ENCODE results near the gene EIF2B4. TPM values are rescaled to one million over a fixed set of nuclear protein-coding genes. Genes with fewer than 3 reads are reported as not detected.
A peak's percentile ranks its signal among the peaks of the same experiment; 100 is the strongest.

EIF2B4 gene
- total RNA-seq, 4 donors from 2014 or later, result 12.0 to 36.7 (median 27.5) TPM

GRCh38 chr2:27369471-27370025, 590 bp downstream of the EIF2B4 start:
- in situ Hi-C loops (cut with MboI; ENCODE audit: low pct_ligation_motif_present in 1 of 4, low pct_unique_long_range_greater_than_20kb in 1 of 4, low sequenced_read_pairs in 3 of 4), result no loop called here
- peaks cover 0 to 48% (median 24%) of the 10 kb centered on the region in 4 donors for H3K36me3 ChIP-seq

GRCh38 chr2:27363933-27364332, 6.2 kb downstream of the EIF2B4 start:
- WGBS, 2 donors (ENCODE audit: low coverage in 1 of 2), result 60% methylated on average over 2 of the region's 2 CpGs; no CpG with 5 or more reads in 1 of the 2 donors
- no peak for TF ChIP-seq CTCF (IDR thresholded peaks at IDR 0.05)
- no peak for TF ChIP-seq EP300 (IDR thresholded peaks at IDR 0.05; ENCODE audit: low read depth)
- TF ChIP-seq POLR2A (IDR thresholded peaks at IDR 0.05), result no peak
- no peak for TF ChIP-seq POLR2AphosphoS5 (IDR thresholded peaks at IDR 0.05)
- Histone ChIP-seq H3K36me3 (peaks cover 0 to 40% (median 20%) of the 10 kb centered on the region in 4 donors), H3K27me3 (no peaks in the 10 kb centered on the region), H3K4me3 (no peak overlapping the region), H3K27ac (no peak overlapping the region), H3K4me1 (peaks cover 2 to 6% (median 5%) of the 10 kb centered on the region in 4 donors), H3K9me3 (no peaks in the 10 kb centered on the region)
- in situ Hi-C loops (cut with MboI; ENCODE audit: low pct_ligation_motif_present in 1 of 4, low pct_unique_long_range_greater_than_20kb in 1 of 4, low sequenced_read_pairs in 3 of 4) (no loop called here), intact Hi-C loops (cut with DNase I; ENCODE audit: low total_unique reads) (no loop called here)
- DNase-seq, result no peak

More at GRCh38 chr2:27369471-27370025, 590 bp downstream of the EIF2B4 start:
- intact Hi-C loops (cut with DNase I; ENCODE audit: low total_unique reads), result no loop called here
- WGBS, 2 donors (ENCODE audit: low coverage in 1 of 2), result 0% methylated on average over 1 to 18 of the region's 18 CpGs
- peak overlapping the region; percentile 92 to 96 (median 94) for H3K27ac ChIP-seq
- H3K4me3 ChIP-seq, result peak overlapping the region; percentile 80 to 95 (median 92)
- H3K4me1 ChIP-seq, result peaks cover 22 to 37% (median 26%) of the 10 kb centered on the region in 4 donors
- no peak for DNase-seq
- no peaks in the 10 kb centered on the region for H3K9me3 ChIP-seq
- H3K27me3 ChIP-seq, result no peaks in the 10 kb centered on the region
- TF ChIP-seq EP300 (IDR thresholded peaks at IDR 0.05; ENCODE audit: low read depth) (no peak), POLR2AphosphoS5 (IDR thresholded peaks at IDR 0.05) (no peak)

GRCh38 chr2:27362678-27363420, 7.3 kb downstream of the EIF2B4 start:
- intact Hi-C loops (cut with DNase I; ENCODE audit: low total_unique reads), result no loop called here
- TF ChIP-seq POLR2A (IDR thresholded peaks at IDR 0.05), result no peak
- no peak for TF ChIP-seq CTCF (IDR thresholded peaks at IDR 0.05)
- TF ChIP-seq EP300 (IDR thresholded peaks at IDR 0.05; ENCODE audit: low read depth), result no peak
- no peak for TF ChIP-seq POLR2AphosphoS5 (IDR thresholded peaks at IDR 0.05)
- in situ Hi-C loops (cut with MboI; ENCODE audit: low pct_ligation_motif_present in 1 of 4, low pct_unique_long_range_greater_than_20kb in 1 of 4, low sequenced_read_pairs in 3 of 4), result no loop called here
- H3K27ac ChIP-seq, result no peak overlapping the region
- no peaks in the 10 kb centered on the region for H3K9me3 ChIP-seq
- H3K36me3 ChIP-seq, result peaks cover 0 to 39% (median 16%) of the 10 kb centered on the region in 4 donors
- 90 to 100% methylated on average over 1 to 4 of the region's 4 CpGs for WGBS, 2 donors (ENCODE audit: low coverage in 1 of 2)
- H3K4me1 ChIP-seq, result peaks cover 0 to 7% (median 4%) of the 10 kb centered on the region in 4 donors
- H3K27me3 ChIP-seq, result no peaks in the 10 kb centered on the region
- no peak overlapping the region for H3K4me3 ChIP-seq
- DNase-seq, result no peak

GRCh38 chr2:27356382-27357181, 13.6 kb downstream of the EIF2B4 start, which contains the start of gene GTF3C2:
Gene GTF3C2 (minus strand): TSS chr2:27356764. CDS start chr2:27343554, 13,210 bp downstream.
- peak within 1 kb of the TSS; percentile 89 to 96 (median 90) for H3K27ac ChIP-seq
- H3K9me3 ChIP-seq, result no peaks in the 10 kb centered on the region
- intact Hi-C loops (cut with DNase I; ENCODE audit: low total_unique reads) (no loop called here), in situ Hi-C loops (cut with MboI; ENCODE audit: low pct_ligation_motif_present in 1 of 4, low pct_unique_long_range_greater_than_20kb in 1 of 4, low sequenced_read_pairs in 3 of 4) (no loop called here)
- H3K4me3 ChIP-seq, result peak within 1 kb of the TSS; percentile 58 to 85 (median 76)
- peak; percentile 95 for DNase-seq
- H3K36me3 ChIP-seq, result no peaks in the 10 kb centered on the region
- WGBS, 2 donors (ENCODE audit: low coverage in 1 of 2), result 0% methylated on average over 60 of the region's 67 CpGs; no CpG with 5 or more reads in 1 of the 2 donors
- H3K4me1 ChIP-seq, result peaks cover 14 to 49% (median 35%) of the 10 kb centered on the region in 4 donors
- TF ChIP-seq POLR2AphosphoS5 (IDR thresholded peaks at IDR 0.05) (peak; percentile 39 to 69 (median 50)), CTCF (IDR thresholded peaks at IDR 0.05) (peak in 3 of 5 experiments; percentile 7 to 32 (median 11)), EP300 (IDR thresholded peaks at IDR 0.05; ENCODE audit: low read depth) (no peak), POLR2A (IDR thresholded peaks at IDR 0.05) (peak; percentile 54)
- H3K27me3 ChIP-seq, result no peaks in the 10 kb centered on the region

Data from transverse colon (tissue), 4 donors.